SK-N-MC (cell line): ENCODE measurements around the gene TNK2.

ENCODE experiments used
- DNase-seq: peaks from one replicate; pipeline ENCODE4 v3.0.0-alpha.2; 2011; ENCODE audit warnings: low read depth, low spot score
- H3K27ac ChIP-seq: fragments of 200-600 bp; sonication (generic); 2 replicates; pipeline ENCODE4 v1.5.1; 2016; ENCODE audit warnings: mixed run types
- H3K36me3 ChIP-seq: fragments of 200-600 bp; sonication (generic); 2 replicates; pipeline ENCODE4 v1.6.1; 2017; ENCODE audit warnings: antibody characterized with exemption, low read length, mixed read lengths; ENCODE audit not compliant: insufficient read depth
- H3K4me3 ChIP-seq: fragments of 200-600 bp; sonication (generic); 2 replicates; pipeline ENCODE4 v1.5.1; 2016
- H3K9ac ChIP-seq: fragments of 200-600 bp; sonication (generic); 2 replicates; pipeline ENCODE4 v1.8.0; 2017; ENCODE audit warnings: mixed run types, mixed read lengths; ENCODE audit not compliant: insufficient read length
- H3K9me3 ChIP-seq: fragments of 200-600 bp; sonication (generic); 2 replicates; pipeline ENCODE4 v1.6.1; 2017; ENCODE audit warnings: low read depth, mild to moderate bottlenecking, antibody characterized with exemption, low read length, moderate library complexity, mixed read lengths
- EZH2 ChIP-seq: fragments of 200-600 bp; sonication (generic); IDR thresholded peaks from one replicate; pipeline ENCODE4 v1.6.1; 2017; ENCODE audit warnings: antibody characterized with exemption
- FOXP2 ChIP-seq: optimal IDR thresholded peaks from 2 replicates; pipeline ENCODE3; 2011; ENCODE audit warnings: mild to moderate bottlenecking, moderate library complexity; ENCODE audit not compliant: insufficient read depth; ENCODE audit errors: extremely low read length, control extremely low read depth
- POLR2AphosphoS5 ChIP-seq: IDR thresholded peaks from 2 replicates; pipeline ENCODE4 v1.6.1; 2012; ENCODE audit warnings: mild to moderate bottlenecking, low read depth, low read length, borderline replicate concordance

Gene TNK2

GRCh38 chr3:195850857-195851543 is 57.4 kb downstream of the TNK2 start:
- H3K4me3 ChIP-seq, result 0 out of 2 replicates have a peak overlapping the region, but pooled peaks have one; percentile 4
- H3K27ac ChIP-seq, result no peak overlapping the region
- no peaks in the 10 kb centered on the region for H3K9me3 ChIP-seq
- DNase-seq, result peak; percentile 92
- H3K9ac ChIP-seq, result no peak overlapping the region
- no peaks in the 10 kb centered on the region for H3K36me3 ChIP-seq
- TF ChIP-seq EZH2, result no peak
- 0 out of 2 replicates have a peak, but pooled peaks have one; percentile 17 for TF ChIP-seq POLR2AphosphoS5

GRCh38 chr3:195849322-195850074 is 58.9 kb downstream of the TNK2 start:
- Histone ChIP-seq H3K9ac (no peak overlapping the region), H3K9me3 (no peaks in the 10 kb centered on the region), H3K36me3 (no peaks in the 10 kb centered on the region), H3K27ac (no peak overlapping the region), H3K4me3 (no peak overlapping the region)
- TF ChIP-seq POLR2AphosphoS5, result no peak
- no peak for TF ChIP-seq EZH2
- no peak for TF ChIP-seq FOXP2
- DNase-seq, result no peak

- Histone ChIP-seq H3K9ac (no peak overlapping the region), H3K9me3 (no peaks in the 10 kb centered on the region), H3K27ac (no peak overlapping the region), H3K36me3 (no peaks in the 10 kb centered on the region), H3K4me3 (no peak overlapping the region)
- no peak for DNase-seq
- TF ChIP-seq FOXP2 (no peak), POLR2AphosphoS5 (no peak), EZH2 (no peak)
These were observed 61.0 kb downstream of the TNK2 start for GRCh38 chr3:195847055-195847950.

- no peak overlapping the region for H3K9ac ChIP-seq
- H3K36me3 ChIP-seq, result no peaks in the 10 kb centered on the region
- no peak overlapping the region; the same call in 1 of the 2 replicates for H3K27ac ChIP-seq
- no peak overlapping the region for H3K4me3 ChIP-seq
- H3K9me3 ChIP-seq, result no peaks in the 10 kb centered on the region
- DNase-seq, result no peak
- TF ChIP-seq FOXP2 (no peak), POLR2AphosphoS5 (no peak), EZH2 (no peak)
These were observed 62.9 kb downstream of the TNK2 start for GRCh38 chr3:195845483-195845882.

GRCh38 chr3:195844671-195845218 is 63.6 kb downstream of the TNK2 start:
- peak overlapping the region; percentile 40 for H3K9ac ChIP-seq
- H3K4me3 ChIP-seq, result no peak overlapping the region
- H3K36me3 ChIP-seq, result no peaks in the 10 kb centered on the region
- no peak for TF ChIP-seq FOXP2
- H3K27ac ChIP-seq, result peak overlapping the region; percentile 84
- DNase-seq, result peak; percentile 16
- no peaks in the 10 kb centered on the region for H3K9me3 ChIP-seq

- TF ChIP-seq FOXP2 (no peak), POLR2AphosphoS5 (no peak), EZH2 (no peak)
- H3K4me3 ChIP-seq, result no peak overlapping the region
- no peak for DNase-seq
- H3K9me3 ChIP-seq, result no peaks in the 10 kb centered on the region
- no peak overlapping the region for H3K27ac ChIP-seq
- H3K9ac ChIP-seq, result peak overlapping the region; percentile 12
- no peaks in the 10 kb centered on the region for H3K36me3 ChIP-seq
These were observed 68.9 kb downstream of the TNK2 start for GRCh38 chr3:195839260-195840010.

- DNase-seq, result no peak
- H3K36me3 ChIP-seq, result no peaks in the 10 kb centered on the region
- no peak overlapping the region for H3K4me3 ChIP-seq
- no peak overlapping the region for H3K27ac ChIP-seq
- TF ChIP-seq FOXP2 (no peak), EZH2 (no peak), POLR2AphosphoS5 (no peak)
- H3K9me3 ChIP-seq, result no peaks in the 10 kb centered on the region
- peak overlapping the region; percentile 12 for H3K9ac ChIP-seq
These were observed 69.6 kb downstream of the TNK2 start for GRCh38 chr3:195838714-195839113.

GRCh38 chr3:195836476-195837135 is 71.7 kb downstream of the TNK2 start:
- Histone ChIP-seq H3K4me3 (no peak overlapping the region), H3K9ac (no peak overlapping the region), H3K9me3 (no peaks in the 10 kb centered on the region), H3K36me3 (no peaks in the 10 kb centered on the region), H3K27ac (no peak overlapping the region)
- TF ChIP-seq EZH2, result no peak
- TF ChIP-seq POLR2AphosphoS5, result no peak
- TF ChIP-seq FOXP2, result no peak
- DNase-seq, result no peak
